Astrocyte (in vitro differentiated cells and primary cell): ENCODE measurements around the gene SLC47A2. TPM values are rescaled to one million over a fixed set of nuclear protein-coding genes. Genes with fewer than 3 reads are reported as not detected.
A peak's percentile ranks its signal among the peaks of the same experiment; 100 is the strongest.

ENCODE experiments used
- DNase-seq: peaks from one replicate; pipeline ENCODE4 v3.0.0-alpha.2; 2010; ENCODE audit warnings: low read depth
- FAIRE-seq: peaks from 2 replicates; lab custom pipeline; 2011; peaks lifted over from hg19 to GRCh38; lab: Jason Lieb, UNC
- H2AFZ ChIP-seq: 2 replicates; pipeline ENCODE4 v1.6.0; 2012; ENCODE audit warnings: low read depth, low read length, inconsistent platforms
- H3K27ac ChIP-seq: 2 replicates; pipeline ENCODE4 v1.5.1; 2011; ENCODE audit warnings: low read depth, low read length, inconsistent platforms
- H3K27me3 ChIP-seq: 2 replicates; pipeline ENCODE4 v1.6.0; 2011; ENCODE audit warnings: low read length, inconsistent platforms; ENCODE audit not compliant: insufficient read depth
- H3K36me3 ChIP-seq: 2 replicates; pipeline ENCODE4 v1.5.1; 2011; ENCODE audit warnings: low read length, inconsistent platforms; ENCODE audit not compliant: insufficient read depth
- H3K4me1 ChIP-seq: 2 replicates; pipeline ENCODE4 v1.5.1; 2011; ENCODE audit warnings: low read length, inconsistent platforms; ENCODE audit not compliant: insufficient read depth
- H3K4me2 ChIP-seq: 2 replicates; pipeline ENCODE4 v1.6.0; 2012; ENCODE audit warnings: low read length, inconsistent platforms
- H3K4me3 ChIP-seq: 2 replicates; pipeline ENCODE4 v1.5.1; 2011; ENCODE audit warnings: low read depth, mild to moderate bottlenecking, low read length, inconsistent platforms; ENCODE audit not compliant: insufficient read depth
- H3K79me2 ChIP-seq: 2 replicates; pipeline ENCODE4 v1.6.0; 2012; ENCODE audit warnings: mild to moderate bottlenecking, low read length, inconsistent platforms; ENCODE audit not compliant: insufficient read depth
- H3K9ac ChIP-seq: 2 replicates; pipeline ENCODE4 v1.6.0; 2012; ENCODE audit warnings: mild to moderate bottlenecking, low read length, inconsistent platforms
- H3K9me3 ChIP-seq: 2 replicates; pipeline ENCODE4 v1.5.1; 2012; ENCODE audit warnings: low read depth, mild to moderate bottlenecking, low read length, inconsistent platforms; ENCODE audit not compliant: insufficient read depth
- H4K20me1 ChIP-seq: 2 replicates; pipeline ENCODE4 v1.6.0; 2012; ENCODE audit warnings: low read length, inconsistent platforms; ENCODE audit not compliant: insufficient read depth
- H3K27ac Mint-ChIP-seq: one replicate; pipeline ENCODE4 v1.8.0; 2021; ENCODE audit warnings: mild to moderate bottlenecking, mixed read lengths; ENCODE audit not compliant: unreplicated experiment
- H3K27me3 Mint-ChIP-seq: one replicate; pipeline ENCODE4 v1.8.0; 2021; ENCODE audit warnings: low read depth, mixed read lengths; ENCODE audit not compliant: unreplicated experiment
- H3K36me3 Mint-ChIP-seq: one replicate; pipeline ENCODE4 v1.8.0; 2021; ENCODE audit warnings: low read depth, mixed read lengths; ENCODE audit not compliant: unreplicated experiment
- H3K4me1 Mint-ChIP-seq: one replicate; pipeline ENCODE4 v1.8.0; 2021; ENCODE audit warnings: low read depth, mixed read lengths; ENCODE audit not compliant: unreplicated experiment
- H3K4me3 Mint-ChIP-seq: one replicate; pipeline ENCODE4 v1.8.0; 2021; ENCODE audit warnings: mild to moderate bottlenecking, moderate library complexity, mixed read lengths; ENCODE audit not compliant: unreplicated experiment
- H3K9me3 Mint-ChIP-seq: one replicate; pipeline ENCODE4 v1.8.0; 2021; ENCODE audit warnings: mild to moderate bottlenecking, mixed read lengths; ENCODE audit not compliant: unreplicated experiment
- EZH2 ChIP-seq: IDR thresholded peaks from 2 replicates; pipeline ENCODE4 v1.6.1; 2012; ENCODE audit warnings: mild to moderate bottlenecking, low read length, inconsistent platforms; ENCODE audit not compliant: insufficient read depth
- total RNA-seq: library from RNA; stranded (reverse); gene quantifications from 2 replicates; pipeline ENCODE4 v1.2.1, GENCODE V29; 2021
- TF ChIP-seq, protein P1 (sequence below): IDR thresholded peaks from 2 replicates; pipeline ENCODE4 v1.5.1; 2011; ENCODE audit warnings: low read depth, mild to moderate bottlenecking, inconsistent platforms, low read length, moderate library complexity; ENCODE audit not compliant: insufficient read depth

Gene SLC47A2
- total RNA-seq, 1 donor from 2014 or later = not detected

DNA sequence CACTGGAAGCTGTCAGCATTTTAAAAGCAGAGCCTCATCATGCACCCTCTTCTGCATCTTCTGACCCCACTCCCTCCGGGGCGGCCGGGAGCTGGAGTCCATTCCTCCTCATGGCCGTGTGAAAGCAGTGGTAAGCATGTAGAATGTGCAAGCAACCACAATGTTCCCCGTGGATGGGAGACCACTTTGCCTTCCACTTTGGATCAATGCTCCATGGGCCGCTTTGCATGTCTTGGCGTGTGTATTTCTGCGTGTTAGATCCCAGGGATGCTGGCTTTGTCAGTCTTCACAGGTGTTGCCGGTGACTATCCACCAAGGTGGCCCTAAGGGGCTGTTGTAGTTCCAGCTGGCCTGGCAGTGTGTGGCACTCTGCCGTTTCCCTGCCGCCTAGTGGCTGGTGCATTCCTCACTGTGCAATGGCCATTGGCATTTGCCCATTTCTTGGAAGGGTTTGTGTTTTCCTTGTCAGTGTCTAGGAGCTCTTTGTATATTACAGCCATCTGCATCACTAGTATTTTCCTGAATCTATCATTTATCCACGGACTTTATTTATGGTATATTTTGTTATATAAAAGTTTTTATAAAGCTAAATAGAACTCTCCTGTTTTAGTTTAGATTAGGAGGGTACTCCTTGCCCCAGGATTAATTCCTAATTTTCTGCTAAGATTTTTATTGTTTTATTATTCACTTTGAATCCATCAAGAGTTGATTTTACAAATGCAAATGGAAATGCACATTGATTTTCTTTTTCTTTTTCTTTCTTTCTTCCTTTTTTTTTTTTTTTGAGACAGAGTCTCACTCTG, 37.5 kb upstream of the SLC47A2 start:
- H2AFZ ChIP-seq = no peak overlapping the region
- no peak overlapping the region for H3K9ac ChIP-seq
- H3K27me3 ChIP-seq = peaks cover 5% of the 10 kb centered on the region
- DNase-seq (no peak), FAIRE-seq (no peak)
- no peaks in the 10 kb centered on the region for H3K9me3 ChIP-seq
- H3K4me2 ChIP-seq = peak overlapping the region; percentile 37
- H3K4me3 ChIP-seq = no peak overlapping the region
- H4K20me1 ChIP-seq = no peaks in the 10 kb centered on the region
- Mint-ChIP-seq H3K36me3 (peaks cover 2% of the 10 kb centered on the region), H3K4me3 (no peak overlapping the region), H3K9me3 (no peaks in the 10 kb centered on the region), H3K4me1 (peaks cover 7% of the 10 kb centered on the region), H3K27me3 (peaks cover 39% of the 10 kb centered on the region), H3K27ac (no peak overlapping the region)
- no peak for TF ChIP-seq EZH2
- TF ChIP-seq, protein P1, sequence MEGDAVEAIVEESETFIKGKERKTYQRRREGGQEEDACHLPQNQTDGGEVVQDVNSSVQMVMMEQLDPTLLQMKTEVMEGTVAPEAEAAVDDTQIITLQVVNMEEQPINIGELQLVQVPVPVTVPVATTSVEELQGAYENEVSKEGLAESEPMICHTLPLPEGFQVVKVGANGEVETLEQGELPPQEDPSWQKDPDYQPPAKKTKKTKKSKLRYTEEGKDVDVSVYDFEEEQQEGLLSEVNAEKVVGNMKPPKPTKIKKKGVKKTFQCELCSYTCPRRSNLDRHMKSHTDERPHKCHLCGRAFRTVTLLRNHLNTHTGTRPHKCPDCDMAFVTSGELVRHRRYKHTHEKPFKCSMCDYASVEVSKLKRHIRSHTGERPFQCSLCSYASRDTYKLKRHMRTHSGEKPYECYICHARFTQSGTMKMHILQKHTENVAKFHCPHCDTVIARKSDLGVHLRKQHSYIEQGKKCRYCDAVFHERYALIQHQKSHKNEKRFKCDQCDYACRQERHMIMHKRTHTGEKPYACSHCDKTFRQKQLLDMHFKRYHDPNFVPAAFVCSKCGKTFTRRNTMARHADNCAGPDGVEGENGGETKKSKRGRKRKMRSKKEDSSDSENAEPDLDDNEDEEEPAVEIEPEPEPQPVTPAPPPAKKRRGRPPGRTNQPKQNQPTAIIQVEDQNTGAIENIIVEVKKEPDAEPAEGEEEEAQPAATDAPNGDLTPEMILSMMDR = peak; percentile 24
- no peaks in the 10 kb centered on the region for H3K79me2 ChIP-seq
- H3K36me3 ChIP-seq = no peaks in the 10 kb centered on the region
- no peak overlapping the region for H3K27ac ChIP-seq
- H3K4me1 ChIP-seq = peaks cover 18% of the 10 kb centered on the region

DNA sequence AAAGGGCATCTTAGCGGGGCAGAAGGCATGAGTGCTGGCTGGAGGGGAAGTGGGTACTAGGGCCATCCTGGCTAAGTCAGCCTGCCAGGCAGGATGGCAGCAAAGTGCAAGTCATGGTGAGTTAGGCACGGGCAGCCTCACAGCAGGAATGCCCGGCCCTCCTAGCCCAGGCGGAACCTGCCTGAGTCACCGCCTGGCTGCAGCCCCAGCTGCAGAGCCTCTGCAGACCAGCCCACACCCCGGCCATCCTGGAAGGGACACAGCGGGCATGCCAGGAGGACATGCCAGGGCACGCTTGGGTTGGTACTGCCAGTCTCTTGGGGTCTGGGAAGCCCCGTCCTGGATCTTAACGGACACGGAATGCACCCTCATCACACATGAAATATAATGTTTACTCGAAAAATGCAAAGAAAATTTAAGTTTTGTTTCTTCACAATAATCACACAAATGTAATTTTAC, 36.7 kb upstream of the SLC47A2 start:
- DNase-seq = peak; percentile 73
- peaks cover 7% of the 10 kb centered on the region for H3K4me1 Mint-ChIP-seq
- H2AFZ ChIP-seq = peak overlapping the region; percentile 71

More for the DNA sequence above, 36.7 kb upstream of the SLC47A2 start:
- H3K27me3 ChIP-seq = peaks cover 5% of the 10 kb centered on the region
- Mint-ChIP-seq H3K9me3 (no peaks in the 10 kb centered on the region), H3K36me3 (peaks cover 2% of the 10 kb centered on the region), H3K27me3 (peaks cover 40% of the 10 kb centered on the region), H3K4me3 (no peak overlapping the region), H3K27ac (peak overlapping the region; percentile 53)
- no peaks in the 10 kb centered on the region for H3K79me2 ChIP-seq
- TF ChIP-seq, protein P1 = no peak
- TF ChIP-seq EZH2 = no peak
- FAIRE-seq = peak; percentile 5
- H4K20me1 ChIP-seq = no peaks in the 10 kb centered on the region
- H3K9ac ChIP-seq = peak overlapping the region; percentile 53
- H3K4me1 ChIP-seq = peaks cover 18% of the 10 kb centered on the region
- H3K36me3 ChIP-seq = no peaks in the 10 kb centered on the region
- peak overlapping the region; percentile 37 for H3K4me2 ChIP-seq
- no peak overlapping the region for H3K4me3 ChIP-seq
- peak overlapping the region; percentile 45 for H3K27ac ChIP-seq
- H3K9me3 ChIP-seq = no peaks in the 10 kb centered on the region
